Testis (tissue), 3 donors: Measurements from ENCODE around the gene NDUFA8. TPM values are rescaled to one million over a fixed set of nuclear protein-coding genes. Genes with fewer than 3 reads are reported as not detected.

Source experiments
- DNase-seq: peaks from one replicate; pipeline ENCODE4 v3.0.0-alpha.2; 2019
- H3K27ac ChIP-seq, 2 donors: fragments of 200-600 bp; sonication (generic); one replicate each; pipeline ENCODE4 v1.5.1; 2019
- H3K27me3 ChIP-seq: fragments of 200-600 bp; sonication (generic); one replicate; pipeline ENCODE4 v1.5.1; 2019
- H3K36me3 ChIP-seq: fragments of 200-600 bp; sonication (generic); one replicate; pipeline ENCODE4 v1.5.1; 2017; ENCODE audit warnings: low read depth; ENCODE audit errors: missing control alignments
- H3K4me1 ChIP-seq: fragments of 200-600 bp; sonication (generic); one replicate; pipeline ENCODE4 v1.5.1; 2019
- H3K4me3 ChIP-seq, 2 donors: fragments of 200-600 bp; sonication (generic); one replicate each; pipeline ENCODE4 v1.5.1; 2017 to 2019
- H3K9me3 ChIP-seq: fragments of 200-600 bp; sonication (generic); one replicate; pipeline ENCODE4 v1.5.1; 2017
- CTCF ChIP-seq, 3 experiments: fragments of 450-650 bp in 2 of 3; fragments of 200-600 bp in 1 of 3; sonication (generic) in 1 of 3; IDR thresholded peaks; one replicate each; pipeline ENCODE4 v1.5.1; 2016 to 2019; ENCODE audit warnings: antibody characterized with exemption in 3 of 3, mild to moderate bottlenecking in 2 of 3, moderate library complexity in 1 of 3
- POLR2A ChIP-seq: fragments of 450-650 bp; IDR thresholded peaks from one replicate; pipeline ENCODE4 v1.6.1; 2017; ENCODE audit warnings: antibody characterized with exemption, mild to moderate bottlenecking, moderate library complexity
- WGBS, 2 donors: methylation state at CpG; one replicate each; pipeline ENCODE4 v1.1.5; 2018; 5-methylcytosine and 5-hydroxymethylcytosine counted together
- intact Hi-C: fragments of 100-400 bp; cut with DNase I; formaldehyde crosslinking; loops from one replicate; pipeline ENCODE4 v1.15.1; 2023; ENCODE audit warnings: low total_unique reads
- polyA plus RNA-seq: library from polyadenylated mRNA; stranded (reverse); fragments of 350-450 nt; fragmentation: Illumina TruSeq; extraction: RNeasy Lipid Tissue Mini Kit (QIAGEN cat#74804); gene quantifications from one replicate; pipeline ENCODE4 v1.2.3, GENCODE V29; 2014; ENCODE audit warnings: low read depth, low replicate concordance; ENCODE audit not compliant: insufficient read depth
- total RNA-seq, 2 donors: library from RNA; depleted of rRNA; stranded (reverse); fragments of >200 nt; gene quantifications; one replicate each; pipeline ENCODE4 v1.2.3, GENCODE V29; 2016

The NDUFA8 gene
- total and polyA plus RNA-seq, 3 donors from 2014 or later = 59.4 to 219 (median 62.1) TPM

GRCh38 chr9:122204491-122204890, 44.9 kb upstream of the NDUFA8 start:
- no peaks in the 10 kb centered on the region for H3K27me3 ChIP-seq
- no peak for TF ChIP-seq CTCF (IDR thresholded peaks at IDR 0.05)
- TF ChIP-seq POLR2A = no peak
- intact Hi-C loops = no loop called here
- 79 to 93% methylated on average over 12 of the region's 12 CpGs for WGBS, 2 donors
- no peaks in the 10 kb centered on the region for H3K36me3 ChIP-seq
- H3K4me1 ChIP-seq = no peaks in the 10 kb centered on the region
- no peak overlapping the region for H3K4me3 ChIP-seq
- no peaks in the 10 kb centered on the region for H3K9me3 ChIP-seq
- no peak for DNase-seq
- H3K27ac ChIP-seq = no peak overlapping the region

GRCh38 chr9:122204055-122204454, 44.5 kb upstream of the NDUFA8 start:
- Histone ChIP-seq H3K27me3 (no peaks in the 10 kb centered on the region), H3K4me1 (no peaks in the 10 kb centered on the region), H3K4me3 (no peak overlapping the region), H3K27ac (no peak overlapping the region), H3K9me3 (no peaks in the 10 kb centered on the region), H3K36me3 (no peaks in the 10 kb centered on the region)
- no peak for TF ChIP-seq POLR2A
- TF ChIP-seq CTCF (IDR thresholded peaks at IDR 0.05) = no peak
- intact Hi-C loops = no loop called here
- no peak for DNase-seq
- 90 to 96% methylated on average over 5 of the region's 5 CpGs for WGBS, 2 donors

- Histone ChIP-seq H3K9me3 (no peaks in the 10 kb centered on the region), H3K36me3 (no peaks in the 10 kb centered on the region), H3K27me3 (no peaks in the 10 kb centered on the region), H3K4me3 (no peak overlapping the region), H3K27ac (no peak overlapping the region), H3K4me1 (no peaks in the 10 kb centered on the region)
- TF ChIP-seq POLR2A (no peak), CTCF (IDR thresholded peaks at IDR 0.05) (no peak)
- no peak for DNase-seq
- intact Hi-C loops = no loop called here
- WGBS, 2 donors = 87 to 90% methylated on average over 3 of the region's 3 CpGs
Observed at GRCh38 chr9:122202111-122202510, 42.5 kb upstream of the NDUFA8 start.

GRCh38 chr9:122201641-122202040, 42.1 kb upstream of the NDUFA8 start:
- 94 to 100% methylated on average over 1 of the region's 1 CpG for WGBS, 2 donors

More at GRCh38 chr9:122201641-122202040, 42.1 kb upstream of the NDUFA8 start:
- no peak overlapping the region for H3K27ac ChIP-seq
- intact Hi-C loops = no loop called here
- no peak for DNase-seq
- no peak overlapping the region for H3K4me3 ChIP-seq
- H3K27me3 ChIP-seq = no peaks in the 10 kb centered on the region
- no peak for TF ChIP-seq POLR2A
- no peak for TF ChIP-seq CTCF (IDR thresholded peaks at IDR 0.05)
- H3K9me3 ChIP-seq = no peaks in the 10 kb centered on the region
- H3K36me3 ChIP-seq = no peaks in the 10 kb centered on the region
- no peaks in the 10 kb centered on the region for H3K4me1 ChIP-seq
